Tibial nerve (tissue), 4 donors: ENCODE data around the gene CA11. TPM values are rescaled to one million over a fixed set of nuclear protein-coding genes. Genes with fewer than 3 reads are reported as not detected.

Experiments
- DNase-seq, 2 donors: peaks; one replicate each; pipeline ENCODE4 v3.0.0-alpha.2; 2019; ENCODE audit warnings: low spot score in 2 of 2
- H3K27ac ChIP-seq, 4 donors: fragments of 200-600 bp; sonication (generic) in 3 of 4; one replicate each; pipeline ENCODE4 v1.5.1; 2017 to 2019; ENCODE audit warnings: mild to moderate bottlenecking in 1 of 4
- H3K27me3 ChIP-seq, 2 donors: fragments of 200-600 bp; sonication (generic) in 1 of 2; one replicate each; pipeline versions ENCODE4 v1.5.1 to v1.6.0; 2017 to 2019
- H3K36me3 ChIP-seq, 3 donors: fragments of 200-600 bp; sonication (generic); one replicate each; pipeline ENCODE4 v1.5.1; 2018 to 2019
- H3K4me1 ChIP-seq, 4 donors: fragments of 200-600 bp; sonication (generic) in 3 of 4; one replicate each; pipeline ENCODE4 v1.5.1; 2017 to 2019
- H3K4me3 ChIP-seq, 4 donors: fragments of 200-600 bp; sonication (generic) in 3 of 4; one replicate each; pipeline ENCODE4 v1.5.1; 2017 to 2019; ENCODE audit warnings: mild to moderate bottlenecking in 1 of 4, moderate library complexity in 1 of 4
- H3K9me3 ChIP-seq, 4 donors: fragments of 200-600 bp; sonication (generic) in 3 of 4; one replicate each; pipeline ENCODE4 v1.5.1; 2017 to 2019
- CTCF ChIP-seq, 5 experiments: fragments of 200-600 bp in 3 of 5; fragments of 450-650 bp in 2 of 5; sonication (generic) in 3 of 5; IDR thresholded peaks; one replicate each; pipeline ENCODE4 v1.5.1; 2016 to 2019; ENCODE audit warnings: antibody characterized with exemption in 5 of 5, mild to moderate bottlenecking in 3 of 5, moderate library complexity in 2 of 5
- EP300 ChIP-seq, 2 donors: sonication (generic); formaldehyde crosslinking; IDR thresholded peaks; one replicate each; pipeline ENCODE4 v1.6.1; 2017; ENCODE audit warnings: antibody characterized with exemption in 2 of 2, mild to moderate bottlenecking in 1 of 2
- POLR2A ChIP-seq, 2 donors: fragments of 450-650 bp; IDR thresholded peaks; one replicate each; pipeline ENCODE4 v1.6.1; 2017; ENCODE audit warnings: antibody characterized with exemption in 2 of 2, mild to moderate bottlenecking in 2 of 2, moderate library complexity in 2 of 2
- WGBS, 2 donors: methylation state at CpG; one replicate each; pipeline ENCODE4 v1.1.5; 2018; 5-methylcytosine and 5-hydroxymethylcytosine counted together
- total RNA-seq, 4 donors: library from RNA; depleted of rRNA; stranded (reverse); fragments of >200 nt; gene quantifications; one replicate each; pipeline ENCODE4 v1.1.0, GENCODE V29; 2016

Gene CA11
- total RNA-seq, 4 donors from 2014 or later = 3.1 to 5.4 (median 4.0) TPM

GRCh38 chr19:48613024-48613851, 32.7 kb downstream of the CA11 start:
- H3K9me3 ChIP-seq = no peaks in the 10 kb centered on the region
- no peaks in the 10 kb centered on the region for H3K27me3 ChIP-seq
- no peak for TF ChIP-seq POLR2A (IDR thresholded peaks at IDR 0.05)
- peaks cover 0 to 40% (median 17%) of the 10 kb centered on the region in 4 donors for H3K4me1 ChIP-seq
- H3K4me3 ChIP-seq = no peak overlapping the region
- H3K36me3 ChIP-seq = peaks cover 0 to 33% (median 13%) of the 10 kb centered on the region in 3 donors
- DNase-seq = no peak
- H3K27ac ChIP-seq = peak overlapping the region in 1 of 4 donors; percentile 73
- 75 to 87% methylated on average over 19 to 37 of the region's 39 CpGs for WGBS, 2 donors

- Histone ChIP-seq H3K27ac (no peak overlapping the region), H3K9me3 (no peaks in the 10 kb centered on the region), H3K27me3 (no peaks in the 10 kb centered on the region), H3K36me3 (peaks cover 0 to 25% (median 13%) of the 10 kb centered on the region in 3 donors), H3K4me1 (peaks cover 0 to 27% (median 3%) of the 10 kb centered on the region in 4 donors), H3K4me3 (no peak overlapping the region)
- whole genome bisulfite sequencing, 2 donors = 76 to 85% methylated on average over 13 to 14 of the region's 14 CpGs
- no peak for DNase-seq
- no peak for TF ChIP-seq CTCF (IDR thresholded peaks at IDR 0.05)
- TF ChIP-seq EP300 (IDR thresholded peaks at IDR 0.05) = no peak
- no peak for TF ChIP-seq POLR2A (IDR thresholded peaks at IDR 0.05)
Measured at GRCh38 chr19:48611872-48612271, 34.1 kb downstream of the CA11 start.

- TF ChIP-seq CTCF (IDR thresholded peaks at IDR 0.05) (no peak), EP300 (IDR thresholded peaks at IDR 0.05) (no peak), POLR2A (IDR thresholded peaks at IDR 0.05) (no peak)
- H3K36me3 ChIP-seq = peaks cover 0 to 3% (median 0%) of the 10 kb centered on the region in 3 donors
- DNase-seq = no peak
- H3K4me1 ChIP-seq = peaks cover 0 to 4% (median 0%) of the 10 kb centered on the region in 4 donors
- no peak overlapping the region for H3K4me3 ChIP-seq
- no peaks in the 10 kb centered on the region for H3K27me3 ChIP-seq
- no peaks in the 10 kb centered on the region for H3K9me3 ChIP-seq
- 89 to 93% methylated on average over 20 of the region's 20 CpGs for WGBS, 2 donors
- no peak overlapping the region for H3K27ac ChIP-seq
Measured at GRCh38 chr19:48609571-48610108, 36.3 kb downstream of the CA11 start.

GRCh38 chr19:48608798-48609263, 37.2 kb downstream of the CA11 start:
- Histone ChIP-seq H3K4me1 (no peaks in the 10 kb centered on the region), H3K27me3 (no peaks in the 10 kb centered on the region), H3K36me3 (no peaks in the 10 kb centered on the region), H3K4me3 (no peak overlapping the region), H3K9me3 (no peaks in the 10 kb centered on the region), H3K27ac (no peak overlapping the region)
- TF ChIP-seq EP300 (IDR thresholded peaks at IDR 0.05) (no peak), CTCF (IDR thresholded peaks at IDR 0.05) (peak; percentile 8 to 40 (median 19)), POLR2A (IDR thresholded peaks at IDR 0.05) (no peak)
- DNase-seq = no peak
- 14% methylated on average over 4 to 8 of the region's 9 CpGs for WGBS, 2 donors

- no peak overlapping the region for H3K4me3 ChIP-seq
- no peak for TF ChIP-seq EP300 (IDR thresholded peaks at IDR 0.05)
- TF ChIP-seq POLR2A (IDR thresholded peaks at IDR 0.05) = no peak
- no peak for TF ChIP-seq CTCF (IDR thresholded peaks at IDR 0.05)
- WGBS, 2 donors = 63 to 82% methylated on average over 5 to 7 of the region's 7 CpGs
Measured at GRCh38 chr19:48607359-48607755, 38.6 kb downstream of the CA11 start.

More at GRCh38 chr19:48607359-48607755, 38.6 kb downstream of the CA11 start:
- H3K36me3 ChIP-seq = no peaks in the 10 kb centered on the region
- H3K27me3 ChIP-seq = no peaks in the 10 kb centered on the region
- DNase-seq = no peak
- no peak overlapping the region for H3K27ac ChIP-seq
- no peaks in the 10 kb centered on the region for H3K9me3 ChIP-seq
- no peaks in the 10 kb centered on the region for H3K4me1 ChIP-seq
